Activated CD4-positive, alpha-beta T cell treated with anti-CD3 and anti-CD28 coated beads for 1 hour (primary cell): Measurements from ENCODE around the gene PUS1.

ENCODE experiments used
- DNase-seq: peaks from one replicate; pipeline ENCODE4 v3.0.0-alpha.2; 2020

PUS1 gene

GRCh38 chr12:131917139-131917710 is 11.9 kb upstream of the PUS1 start:
- DNase-seq, result no peak

GRCh38 chr12:131917711-131918306 is 11.3 kb upstream of the PUS1 start:
- no peak for DNase-seq

- DNase-seq, result no peak
These were observed 10.6 kb upstream of the PUS1 start for GRCh38 chr12:131918311-131919050.

- DNase-seq, result no peak
These were observed 10.1 kb upstream of the PUS1 start for GRCh38 chr12:131919051-131919347.

- no peak for DNase-seq
These were observed 9.5 kb upstream of the PUS1 start for GRCh38 chr12:131919366-131920156.

- no peak for DNase-seq
These were observed 8.9 kb upstream of the PUS1 start for GRCh38 chr12:131920157-131920508.

- no peak for DNase-seq
These were observed 7.9 kb upstream of the PUS1 start for GRCh38 chr12:131920902-131921840.

GRCh38 chr12:131921866-131922769 is 7.0 kb upstream of the PUS1 start:
- no peak for DNase-seq

- no peak for DNase-seq
These were observed 6.3 kb upstream of the PUS1 start for GRCh38 chr12:131922772-131923171.

GRCh38 chr12:131923260-131923659 is 5.8 kb upstream of the PUS1 start:
- no peak for DNase-seq

GRCh38 chr12:131927110-131928079 is 1.7 kb upstream of the PUS1 start:
- DNase-seq, result no peak

GRCh38 chr12:131928080-131928710 is 881 bp upstream of the PUS1 start:
- DNase-seq, result no peak

GRCh38 chr12:131929581-131930456 is 743 bp downstream of the PUS1 start:
- DNase-seq, result no peak

GRCh38 chr12:131930510-131930909 is 1.4 kb downstream of the PUS1 start:
- no peak for DNase-seq

- no peak for DNase-seq
These were observed 4.3 kb downstream of the PUS1 start for GRCh38 chr12:131933387-131933786.

GRCh38 chr12:131934535-131934934 is 5.5 kb downstream of the PUS1 start:
- no peak for DNase-seq

GRCh38 chr12:131938082-131938481 is 9.0 kb downstream of the PUS1 start:
- DNase-seq, result no peak

GRCh38 chr12:131939007-131939406 is 9.9 kb downstream of the PUS1 start:
- no peak for DNase-seq

GRCh38 chr12:131940141-131940547 is 11.1 kb downstream of the PUS1 start:
- no peak for DNase-seq
